Measurements from ENCODE around the gene LRMDA. TPM values are rescaled to one million over a fixed set of nuclear protein-coding genes. Genes with fewer than 3 reads are reported as not detected.
A peak's percentile ranks its signal among the peaks of the same experiment; 100 is the strongest.

The LRMDA gene
- total and polyA plus RNA-seq, 2 of the 13 experiments (the other 11 are each of a cell fraction or from before 2014, with no cell fraction given) = 13.4 to 22.0 TPM

DNA sequence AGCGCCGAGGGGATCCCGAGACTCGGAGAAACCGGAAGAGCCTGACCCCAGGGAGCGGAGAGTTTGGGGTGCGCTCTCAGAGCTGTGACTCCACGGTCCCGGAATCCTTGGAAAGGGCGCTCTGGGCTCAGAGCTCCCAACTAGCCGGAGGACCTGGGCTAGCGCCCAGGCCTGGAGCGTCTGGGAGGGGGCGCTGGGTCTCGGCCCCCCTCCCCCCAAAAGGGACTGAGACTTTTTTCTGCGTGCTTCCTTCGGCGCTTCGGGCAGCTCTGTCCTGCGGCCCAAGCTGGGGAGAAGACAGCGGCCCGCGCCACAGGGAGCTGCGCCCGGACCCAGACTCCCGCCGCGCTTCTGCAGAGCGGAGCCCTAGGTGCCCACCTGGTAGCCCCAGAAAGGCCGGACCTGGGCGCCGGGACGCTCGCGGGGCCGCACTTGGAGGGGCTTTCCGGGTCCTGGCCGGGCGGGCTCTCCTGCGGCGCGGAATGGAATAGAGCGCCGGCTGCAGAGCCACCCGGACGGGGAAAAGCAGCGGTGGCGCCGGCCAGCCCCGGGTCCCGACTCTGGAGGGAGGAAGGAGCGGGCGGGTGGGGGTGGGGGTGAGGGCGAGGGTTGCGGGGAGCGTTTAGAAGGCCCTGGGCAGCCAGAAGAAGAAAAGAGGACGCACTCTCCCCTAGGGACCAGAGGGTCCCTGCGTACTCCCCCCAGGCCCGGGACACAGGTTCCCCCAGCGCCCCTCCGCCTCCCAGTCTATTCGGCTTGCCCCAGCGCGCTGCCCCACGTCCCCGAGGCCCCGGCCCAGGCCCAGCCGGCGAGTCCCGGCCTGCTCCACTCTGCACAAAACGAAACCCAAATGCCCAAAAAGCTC, 34.6 kb upstream of the LRMDA start (continued):
- TF ChIP-seq, protein P1, sequence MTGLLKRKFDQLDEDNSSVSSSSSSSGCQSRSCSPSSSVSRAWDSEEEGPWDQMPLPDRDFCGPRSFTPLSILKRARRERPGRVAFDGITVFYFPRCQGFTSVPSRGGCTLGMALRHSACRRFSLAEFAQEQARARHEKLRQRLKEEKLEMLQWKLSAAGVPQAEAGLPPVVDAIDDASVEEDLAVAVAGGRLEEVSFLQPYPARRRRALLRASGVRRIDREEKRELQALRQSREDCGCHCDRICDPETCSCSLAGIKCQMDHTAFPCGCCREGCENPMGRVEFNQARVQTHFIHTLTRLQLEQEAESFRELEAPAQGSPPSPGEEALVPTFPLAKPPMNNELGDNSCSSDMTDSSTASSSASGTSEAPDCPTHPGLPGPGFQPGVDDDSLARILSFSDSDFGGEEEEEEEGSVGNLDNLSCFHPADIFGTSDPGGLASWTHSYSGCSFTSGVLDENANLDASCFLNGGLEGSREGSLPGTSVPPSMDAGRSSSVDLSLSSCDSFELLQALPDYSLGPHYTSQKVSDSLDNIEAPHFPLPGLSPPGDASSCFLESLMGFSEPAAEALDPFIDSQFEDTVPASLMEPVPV (CRISPR knock-in tag; IDR thresholded peaks at IDR 0.05) = no peak
- TF ChIP-seq POGZ (CRISPR knock-in tag; IDR thresholded peaks at IDR 0.05) (0 out of 2 replicates have a peak, but pooled peaks have one; percentile 22), REL (CRISPR knock-in tag; conservative IDR thresholded peaks at IDR 0.05) (no peak), ZNF644 (CRISPR knock-in tag; IDR thresholded peaks at IDR 0.05; ENCODE audit: low read depth) (no peak), KAT8 (CRISPR knock-in tag; IDR thresholded peaks at IDR 0.05) (no peak), PCBP1 (IDR thresholded peaks at IDR 0.05; ENCODE audit: borderline replicate concordance, low read depth, low read length) (0 out of 2 replicates have a peak, but pooled peaks have one; percentile 23), HNRNPL (IDR thresholded peaks at IDR 0.05; ENCODE audit: low read depth, low read length) (0 out of 2 replicates have a peak, but pooled peaks have one; percentile 32), ZC3H13 (CRISPR knock-in tag; IDR thresholded peaks at IDR 0.05) (peak; percentile 96), ZNF224 (CRISPR knock-in tag; IDR thresholded peaks at IDR 0.05) (no peak), RBFOX2 (IDR thresholded peaks at IDR 0.05; ENCODE audit: low read depth, low read length) (peak; percentile 91), STAG1 (CRISPR knock-in tag; IDR thresholded peaks at IDR 0.05) (no peak), POLR2AphosphoS5 (IDR thresholded peaks at IDR 0.05; ENCODE audit: low read depth, low read length) (no peak), AGO1 (IDR thresholded peaks at IDR 0.05; ENCODE audit: low read depth, low read length, poor library complexity, severe bottlenecking) (peak; percentile 99), FOXA1 (IDR thresholded peaks at IDR 0.05) (no peak), FOXA1 (CRISPR knock-in tag; IDR thresholded peaks at IDR 0.05) (no peak), NONO (IDR thresholded peaks at IDR 0.05) (no peak), NONO (CRISPR knock-in tag; conservative IDR thresholded peaks at IDR 0.05) (0 out of 2 replicates have a peak, but pooled peaks have one; percentile 20)
- TF ChIP-seq, protein P2, sequence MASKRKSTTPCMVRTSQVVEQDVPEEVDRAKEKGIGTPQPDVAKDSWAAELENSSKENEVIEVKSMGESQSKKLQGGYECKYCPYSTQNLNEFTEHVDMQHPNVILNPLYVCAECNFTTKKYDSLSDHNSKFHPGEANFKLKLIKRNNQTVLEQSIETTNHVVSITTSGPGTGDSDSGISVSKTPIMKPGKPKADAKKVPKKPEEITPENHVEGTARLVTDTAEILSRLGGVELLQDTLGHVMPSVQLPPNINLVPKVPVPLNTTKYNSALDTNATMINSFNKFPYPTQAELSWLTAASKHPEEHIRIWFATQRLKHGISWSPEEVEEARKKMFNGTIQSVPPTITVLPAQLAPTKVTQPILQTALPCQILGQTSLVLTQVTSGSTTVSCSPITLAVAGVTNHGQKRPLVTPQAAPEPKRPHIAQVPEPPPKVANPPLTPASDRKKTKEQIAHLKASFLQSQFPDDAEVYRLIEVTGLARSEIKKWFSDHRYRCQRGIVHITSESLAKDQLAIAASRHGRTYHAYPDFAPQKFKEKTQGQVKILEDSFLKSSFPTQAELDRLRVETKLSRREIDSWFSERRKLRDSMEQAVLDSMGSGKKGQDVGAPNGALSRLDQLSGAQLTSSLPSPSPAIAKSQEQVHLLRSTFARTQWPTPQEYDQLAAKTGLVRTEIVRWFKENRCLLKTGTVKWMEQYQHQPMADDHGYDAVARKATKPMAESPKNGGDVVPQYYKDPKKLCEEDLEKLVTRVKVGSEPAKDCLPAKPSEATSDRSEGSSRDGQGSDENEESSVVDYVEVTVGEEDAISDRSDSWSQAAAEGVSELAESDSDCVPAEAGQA (IDR thresholded peaks at IDR 0.05; ENCODE audit: low read depth) = peak; percentile 4; the same call in 1 of the 2 replicates
- TF ChIP-seq, protein P2 (CRISPR knock-in tag; IDR thresholded peaks at IDR 0.05; ENCODE audit: borderline replicate concordance) = no peak
- TF ChIP-seq, protein P3, sequence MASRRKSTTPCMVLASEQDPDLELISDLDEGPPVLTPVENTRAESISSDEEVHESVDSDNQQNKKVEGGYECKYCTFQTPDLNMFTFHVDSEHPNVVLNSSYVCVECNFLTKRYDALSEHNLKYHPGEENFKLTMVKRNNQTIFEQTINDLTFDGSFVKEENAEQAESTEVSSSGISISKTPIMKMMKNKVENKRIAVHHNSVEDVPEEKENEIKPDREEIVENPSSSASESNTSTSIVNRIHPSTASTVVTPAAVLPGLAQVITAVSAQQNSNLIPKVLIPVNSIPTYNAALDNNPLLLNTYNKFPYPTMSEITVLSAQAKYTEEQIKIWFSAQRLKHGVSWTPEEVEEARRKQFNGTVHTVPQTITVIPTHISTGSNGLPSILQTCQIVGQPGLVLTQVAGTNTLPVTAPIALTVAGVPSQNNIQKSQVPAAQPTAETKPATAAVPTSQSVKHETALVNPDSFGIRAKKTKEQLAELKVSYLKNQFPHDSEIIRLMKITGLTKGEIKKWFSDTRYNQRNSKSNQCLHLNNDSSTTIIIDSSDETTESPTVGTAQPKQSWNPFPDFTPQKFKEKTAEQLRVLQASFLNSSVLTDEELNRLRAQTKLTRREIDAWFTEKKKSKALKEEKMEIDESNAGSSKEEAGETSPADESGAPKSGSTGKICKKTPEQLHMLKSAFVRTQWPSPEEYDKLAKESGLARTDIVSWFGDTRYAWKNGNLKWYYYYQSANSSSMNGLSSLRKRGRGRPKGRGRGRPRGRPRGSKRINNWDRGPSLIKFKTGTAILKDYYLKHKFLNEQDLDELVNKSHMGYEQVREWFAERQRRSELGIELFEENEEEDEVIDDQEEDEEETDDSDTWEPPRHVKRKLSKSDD (CRISPR knock-in tag; IDR thresholded peaks at IDR 0.05; ENCODE audit: low read depth) = no peak

All from HepG2 (cell line).